Smooth muscle cell (in vitro differentiated cells): ENCODE measurements around the gene EIF4A3. TPM values are rescaled to one million over a fixed set of nuclear protein-coding genes. Genes with fewer than 3 reads are reported as not detected.

Experiments
- DNase-seq: peaks from one replicate; lab custom pipeline; 2025; ENCODE audit not compliant: unreplicated experiment; lab: John Stamatoyannopoulos, UW
- H2AFZ ChIP-seq: fragments of 200-600 bp; sonication (generic); 2 replicates; pipeline ENCODE4 v1.6.0; 2016; ENCODE audit warnings: antibody characterized with exemption, low read depth, mild to moderate bottlenecking
- H3F3A ChIP-seq: fragments of 200-600 bp; sonication (generic); 2 replicates; pipeline ENCODE4 v1.6.0; 2017; ENCODE audit warnings: antibody characterized with exemption, low read depth
- H3K27ac ChIP-seq: fragments of 200-600 bp; sonication (generic); 2 replicates; pipeline ENCODE4 v1.5.1; 2016; ENCODE audit warnings: low read depth, mild to moderate bottlenecking
- H3K27me3 ChIP-seq: fragments of 200-600 bp; sonication (generic); 2 replicates; pipeline ENCODE4 v1.6.1; 2016; ENCODE audit warnings: low read depth, mild to moderate bottlenecking
- H3K36me3 ChIP-seq: fragments of 200-600 bp; sonication (generic); 2 replicates; pipeline ENCODE4 v1.5.1; 2016; ENCODE audit warnings: low read depth
- H3K4me1 ChIP-seq: fragments of 200-600 bp; sonication (generic); 2 replicates; pipeline ENCODE4 v1.5.1; 2016; ENCODE audit warnings: low read depth
- H3K4me2 ChIP-seq: fragments of 200-600 bp; sonication (generic); 2 replicates; pipeline ENCODE4 v1.6.0; 2016; ENCODE audit warnings: mild to moderate bottlenecking
- H3K4me3 ChIP-seq: fragments of 200-600 bp; sonication (generic); 2 replicates; pipeline ENCODE4 v1.5.1; 2016; ENCODE audit warnings: mild to moderate bottlenecking
- H3K79me2 ChIP-seq: fragments of 200-600 bp; sonication (generic); 2 replicates; pipeline ENCODE4 v1.6.0; 2016; ENCODE audit warnings: low read depth, mild to moderate bottlenecking
- H3K9ac ChIP-seq: fragments of 200-600 bp; sonication (generic); 2 replicates; pipeline ENCODE4 v1.6.0; 2016; ENCODE audit warnings: low read depth
- H3K9me3 ChIP-seq: fragments of 200-600 bp; sonication (generic); replicated peaks from 2 replicates; pipeline ENCODE4 v1.5.1; 2016; ENCODE audit warnings: low read depth
- H4K20me1 ChIP-seq: fragments of 200-600 bp; sonication (generic); 2 replicates; pipeline ENCODE4 v1.6.0; 2016; ENCODE audit warnings: low read depth
- WGBS: methylation state at CpG from one replicate; pipeline ENCODE4 v1.1.7; 2016; ENCODE audit warnings: low lambda C conversion rate; 5-methylcytosine and 5-hydroxymethylcytosine counted together
- polyA plus RNA-seq: library from polyadenylated mRNA; unstranded; fragments of >200 nt; fragmentation: Nextera tagmentation; extraction: Ambion mirVana; gene quantifications from 2 replicates; pipeline ENCODE4 v1.2.1, GENCODE V29; 2016
- total RNA-seq: library from RNA; depleted of rRNA; stranded (reverse); fragments of >200 nt; gene quantifications from 2 replicates; pipeline ENCODE4 v1.2.3, GENCODE V29; 2014
- TF ChIP-seq, protein P1 (sequence below): fragments of 200-600 bp; sonication (generic); IDR thresholded peaks from 2 replicates; pipeline ENCODE4 v1.5.1; 2017; ENCODE audit warnings: borderline replicate concordance, mild to moderate bottlenecking, antibody characterized with exemption; ENCODE audit not compliant: insufficient read depth, poor library complexity, severe bottlenecking

Gene EIF4A3
- total and polyA plus RNA-seq, 2 experiments from 2014 or later: 86.1 to 109 TPM

- Histone ChIP-seq H3K27ac (no peak overlapping the region), H3K36me3 (no peaks in the 10 kb centered on the region), H3K9me3 (no peaks in the 10 kb centered on the region), H3K9ac (no peak overlapping the region), H4K20me1 (no peaks in the 10 kb centered on the region), H3K4me3 (no peak overlapping the region), H3K4me2 (no peak overlapping the region), H3K79me2 (no peaks in the 10 kb centered on the region), H3K27me3 (no peaks in the 10 kb centered on the region), H3F3A (no peaks in the 10 kb centered on the region), H3K4me1 (peaks cover 4% of the 10 kb centered on the region), H2AFZ (no peak overlapping the region)
- 94% methylated on average over 16 of the region's 16 CpGs for WGBS
- TF ChIP-seq, protein P1, sequence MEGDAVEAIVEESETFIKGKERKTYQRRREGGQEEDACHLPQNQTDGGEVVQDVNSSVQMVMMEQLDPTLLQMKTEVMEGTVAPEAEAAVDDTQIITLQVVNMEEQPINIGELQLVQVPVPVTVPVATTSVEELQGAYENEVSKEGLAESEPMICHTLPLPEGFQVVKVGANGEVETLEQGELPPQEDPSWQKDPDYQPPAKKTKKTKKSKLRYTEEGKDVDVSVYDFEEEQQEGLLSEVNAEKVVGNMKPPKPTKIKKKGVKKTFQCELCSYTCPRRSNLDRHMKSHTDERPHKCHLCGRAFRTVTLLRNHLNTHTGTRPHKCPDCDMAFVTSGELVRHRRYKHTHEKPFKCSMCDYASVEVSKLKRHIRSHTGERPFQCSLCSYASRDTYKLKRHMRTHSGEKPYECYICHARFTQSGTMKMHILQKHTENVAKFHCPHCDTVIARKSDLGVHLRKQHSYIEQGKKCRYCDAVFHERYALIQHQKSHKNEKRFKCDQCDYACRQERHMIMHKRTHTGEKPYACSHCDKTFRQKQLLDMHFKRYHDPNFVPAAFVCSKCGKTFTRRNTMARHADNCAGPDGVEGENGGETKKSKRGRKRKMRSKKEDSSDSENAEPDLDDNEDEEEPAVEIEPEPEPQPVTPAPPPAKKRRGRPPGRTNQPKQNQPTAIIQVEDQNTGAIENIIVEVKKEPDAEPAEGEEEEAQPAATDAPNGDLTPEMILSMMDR: no peak
- DNase-seq: no peak
These were observed 51.0 kb downstream of the EIF4A3 start for GRCh38 chr17:80095844-80096475.

- H3F3A ChIP-seq: no peaks in the 10 kb centered on the region
- no peaks in the 10 kb centered on the region for H3K27me3 ChIP-seq
- TF ChIP-seq, protein P1: no peak
- H3K4me2 ChIP-seq: no peak overlapping the region
- H3K9me3 ChIP-seq: no peaks in the 10 kb centered on the region
- H3K9ac ChIP-seq: no peak overlapping the region
- no peak overlapping the region for H2AFZ ChIP-seq
- no peaks in the 10 kb centered on the region for H3K79me2 ChIP-seq
- WGBS: 94% methylated on average over 37 of the region's 37 CpGs
- H3K36me3 ChIP-seq: no peaks in the 10 kb centered on the region
- H3K27ac ChIP-seq: no peak overlapping the region
- DNase-seq: no peak
- H3K4me1 ChIP-seq: no peaks in the 10 kb centered on the region
- H3K4me3 ChIP-seq: no peak overlapping the region
- no peaks in the 10 kb centered on the region for H4K20me1 ChIP-seq
These were observed 51.7 kb downstream of the EIF4A3 start for GRCh38 chr17:80095038-80095843.

DNA sequence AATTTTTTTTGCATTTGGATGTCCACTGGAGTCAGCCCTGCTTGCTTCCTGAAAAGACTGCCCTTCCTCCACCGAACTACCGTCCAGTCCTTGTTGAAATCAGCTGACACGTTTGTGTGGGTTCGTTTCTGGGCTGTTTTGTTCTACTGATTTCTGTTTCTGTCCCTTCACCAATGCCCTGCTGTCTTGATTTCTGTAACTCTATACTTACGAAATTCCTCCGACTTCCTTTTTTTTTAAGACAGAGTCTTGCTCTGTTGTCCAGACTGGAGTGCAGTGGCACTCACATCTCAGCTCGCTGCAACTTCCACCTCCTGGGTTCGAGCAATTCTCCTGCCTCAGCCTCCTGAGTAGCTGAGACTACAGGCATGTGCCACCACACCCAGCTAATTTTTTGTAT, 54.0 kb downstream of the EIF4A3 start:
- H3K27ac ChIP-seq: no peak overlapping the region

More for the DNA sequence above, 54.0 kb downstream of the EIF4A3 start:
- H3F3A ChIP-seq: no peaks in the 10 kb centered on the region
- no peaks in the 10 kb centered on the region for H3K79me2 ChIP-seq
- no peaks in the 10 kb centered on the region for H3K4me1 ChIP-seq
- no peaks in the 10 kb centered on the region for H3K9me3 ChIP-seq
- H3K27me3 ChIP-seq: no peaks in the 10 kb centered on the region
- TF ChIP-seq, protein P1: no peak
- H3K36me3 ChIP-seq: no peaks in the 10 kb centered on the region
- no peaks in the 10 kb centered on the region for H4K20me1 ChIP-seq
- H3K4me3 ChIP-seq: no peak overlapping the region
- no peak for DNase-seq
- no peak overlapping the region for H3K9ac ChIP-seq
- H3K4me2 ChIP-seq: no peak overlapping the region
- no peak overlapping the region for H2AFZ ChIP-seq
- WGBS: 82% methylated on average over 8 of the region's 8 CpGs
